Head of caudate nucleus (tissue), 42 donors: ENCODE measurements around the gene FUS.

Experiments used
- DNase-seq, 42 donors: peaks; one replicate each; pipeline versions ENCODE4 v3.0.0 to v3.0.0-alpha.2; 2020 to 2021; ENCODE audit warnings: mixed read lengths in 7 of 42
- intact Hi-C: fragments of 100-400 bp; cut with DNase I; formaldehyde crosslinking; loops from one replicate; pipeline ENCODE4 v1.15.0; 2022

FUS gene

GRCh38 chr16:31215287-31216162 lies 35.6 kb downstream of the FUS start:
- DNase-seq: peak in 10 of 42 donors; percentile 4 to 48 (median 23)
- intact Hi-C loops: no loop called here

- intact Hi-C loops: no loop called here
- peak in 4 of 42 donors; percentile 6 to 25 (median 9) for DNase-seq
These were observed 36.6 kb downstream of the FUS start, which contains the start of gene PYDC1 for GRCh38 chr16:31216422-31217135. Gene PYDC1 (minus strand): TSS chr16:31217135. CDS start chr16:31217028, 107 bp downstream.

- no peak for DNase-seq
- intact Hi-C loops: no loop called here
These were observed 37.2 kb downstream of the FUS start for GRCh38 chr16:31217136-31217530.

- DNase-seq: no peak
- intact Hi-C loops: no loop called here
These were observed 39.3 kb downstream of the FUS start for GRCh38 chr16:31219154-31219741.

GRCh38 chr16:31221357-31222160 lies 41.6 kb downstream of the FUS start:
- DNase-seq: no peak
- intact Hi-C loops: no loop called here

- intact Hi-C loops: no loop called here
- no peak for DNase-seq
These were observed 43.1 kb downstream of the FUS start for GRCh38 chr16:31223044-31223443.

GRCh38 chr16:31224092-31224955 lies 44.4 kb downstream of the FUS start:
- no peak for DNase-seq

GRCh38 chr16:31225193-31225592 lies 45.3 kb downstream of the FUS start:
- intact Hi-C loops: no loop called here
- no peak for DNase-seq

More at GRCh38 chr16:31224092-31224955, 44.4 kb downstream of the FUS start:
- intact Hi-C loops: no loop called here

- intact Hi-C loops: no loop called here
- no peak for DNase-seq
These were observed 48.3 kb downstream of the FUS start for GRCh38 chr16:31228206-31228605.

- DNase-seq: no peak
- intact Hi-C loops: no loop called here
These were observed 49.6 kb downstream of the FUS start for GRCh38 chr16:31229501-31229900.

GRCh38 chr16:31238041-31238440 lies 58.1 kb downstream of the FUS start:
- no peak for DNase-seq

More at GRCh38 chr16:31238041-31238440, 58.1 kb downstream of the FUS start:
- intact Hi-C loops: no loop called here
